Measurements from ENCODE around the gene NBEA.

GRCh38 chr13:35474496-35475211, 532.6 kb downstream of the NBEA start:
- TF ChIP-seq CTCF (IDR thresholded peaks at IDR 0.05) = no peak
- no peak for TF ChIP-seq POLR2A (IDR thresholded peaks at IDR 0.05)
